WTC11 (cell line): ENCODE data around the gene SLC45A1. TPM values are rescaled to one million over a fixed set of nuclear protein-coding genes. Genes with fewer than 3 reads are reported as not detected.
A peak's percentile ranks its signal among the peaks of the same experiment; 100 is the strongest.

Source experiments
- ATAC-seq: fragments of 200-7000 bp; cut with Tn5 transposase; 2 replicates; pipeline ENCODE4 v1.10.0; 2021; ENCODE audit warnings: mild to moderate bottlenecking, moderate library complexity
- CTCF ChIA-PET: fragments of 300-600 bp; sonication (Branson Sonifier 250); formaldehyde crosslinking; loops from one replicate; lab custom pipeline; 2021; ENCODE audit warnings: antibody characterized with exemption; lab: Charles Lee
- POLR2A ChIA-PET: fragments of 350-600 bp; sonication (Branson Sonifier 250); formaldehyde crosslinking; loops from one replicate; lab custom pipeline; 2021; ENCODE audit warnings: antibody characterized with exemption; lab: Charles Lee
- DNase-seq: peaks from one replicate; pipeline ENCODE4 v3.0.0; 2021; ENCODE audit warnings: low spot score
- H3K27ac Mint-ChIP-seq: 2 replicates; pipeline ENCODE4 v1.8.0; 2021; ENCODE audit warnings: mixed read lengths
- H3K27me3 Mint-ChIP-seq: 2 replicates; pipeline ENCODE4 v1.8.0; 2021; ENCODE audit warnings: low read depth, mild to moderate bottlenecking, moderate library complexity, mixed read lengths
- H3K36me3 Mint-ChIP-seq: 2 replicates; pipeline ENCODE4 v1.8.0; 2021; ENCODE audit warnings: mixed read lengths
- H3K4me1 Mint-ChIP-seq: 2 replicates; pipeline ENCODE4 v1.8.0; 2022; ENCODE audit warnings: mixed read lengths
- H3K4me3 Mint-ChIP-seq: 2 replicates; pipeline ENCODE4 v1.8.0; 2021; ENCODE audit warnings: mild to moderate bottlenecking, moderate library complexity, mixed read lengths
- H3K9me3 Mint-ChIP-seq: 2 replicates; pipeline ENCODE4 v1.8.0; 2021; ENCODE audit warnings: mixed read lengths
- CTCF ChIP-seq: fragments of 200-600 bp; IDR thresholded peaks from 2 replicates; pipeline ENCODE4 v1.8.0; 2022; ENCODE audit warnings: antibody characterized with exemption
- E2F4 ChIP-seq: sonication (generic); formaldehyde crosslinking; IDR thresholded peaks from 2 replicates; pipeline ENCODE4 v1.8.1; 2022; ENCODE audit warnings: low read depth, mild to moderate bottlenecking, moderate library complexity, missing genetic modification reagents, borderline replicate concordance
- ETV6 ChIP-seq: sonication (generic); formaldehyde crosslinking; IDR thresholded peaks from 2 replicates; pipeline ENCODE4 v1.8.1; 2022; ENCODE audit warnings: mild to moderate bottlenecking, missing genetic modification reagents
- FOXP1 ChIP-seq: sonication (generic); formaldehyde crosslinking; IDR thresholded peaks from 2 replicates; pipeline ENCODE4 v1.8.0; 2022; ENCODE audit warnings: missing genetic modification reagents, mild to moderate bottlenecking, moderate library complexity, borderline replicate concordance
- GABPB1 ChIP-seq: sonication (generic); formaldehyde crosslinking; IDR thresholded peaks from 2 replicates; pipeline ENCODE4 v1.8.1; 2023; ENCODE audit warnings: mild to moderate bottlenecking, missing genetic modification reagents
- IRF2 ChIP-seq: sonication (generic); formaldehyde crosslinking; IDR thresholded peaks from 2 replicates; pipeline ENCODE4 v1.8.0; 2022; ENCODE audit warnings: low read depth, missing genetic modification reagents, borderline replicate concordance
- MAX ChIP-seq: sonication (generic); formaldehyde crosslinking; IDR thresholded peaks from 2 replicates; pipeline ENCODE4 v1.8.0; 2022; ENCODE audit warnings: mild to moderate bottlenecking, missing genetic modification reagents
- MLX ChIP-seq: sonication (generic); formaldehyde crosslinking; IDR thresholded peaks from 2 replicates; pipeline ENCODE4 v1.8.1; 2023; ENCODE audit warnings: mild to moderate bottlenecking, missing genetic modification reagents, moderate library complexity
- NFYB ChIP-seq: sonication (generic); formaldehyde crosslinking; conservative IDR thresholded peaks from 2 replicates; pipeline ENCODE4 v1.8.0; 2022; ENCODE audit warnings: low read depth, missing genetic modification reagents
- NR2C2 ChIP-seq: sonication (generic); formaldehyde crosslinking; IDR thresholded peaks from 2 replicates; pipeline ENCODE4 v1.8.0; 2022; ENCODE audit warnings: mild to moderate bottlenecking, missing genetic modification reagents
- PRDM15 ChIP-seq: sonication (generic); formaldehyde crosslinking; IDR thresholded peaks from 2 replicates; pipeline ENCODE4 v1.8.0; 2022; ENCODE audit warnings: missing genetic modification reagents
- ZNF263 ChIP-seq: sonication (generic); formaldehyde crosslinking; IDR thresholded peaks from 2 replicates; pipeline ENCODE4 v1.8.1; 2022; ENCODE audit warnings: low read depth, mild to moderate bottlenecking, moderate library complexity, missing genetic modification reagents
- ZNF512 ChIP-seq: sonication (generic); formaldehyde crosslinking; IDR thresholded peaks from 2 replicates; pipeline ENCODE4 v1.8.1; 2022; ENCODE audit warnings: missing genetic modification reagents, borderline replicate concordance
- ZNF671 ChIP-seq: fragments of 250-450 bp; sonication (Bioruptor Pico); IDR thresholded peaks from 2 replicates; pipeline ENCODE4 v1.8.0; 2021; ENCODE audit warnings: mild to moderate bottlenecking
- total RNA-seq: library from RNA; stranded (reverse); gene quantifications from 3 replicates; pipeline ENCODE4 v1.2.3, GENCODE V29; 2021

Gene SLC45A1
- total RNA-seq, 1 experiment from 2014 or later: 2.3 TPM

GRCh38 chr1:8314346-8315280 lies 3.3 kb upstream of the SLC45A1 start:
- ChIA-PET CTCF (interaction anchor here (0.5 to 6.7 kb wide), 77 partner anchors 9 to 647 kb away, joined by 3 to 271 read pairs (median 4); partner anchors contain the start of genes ERRFI1 and PARK7), POLR2A (interaction anchor here (0.6 to 2.1 kb wide), 5 partner anchors 182 to 339 kb away, joined by 3 to 9 read pairs (median 6); no protein-coding TSS in a partner anchor)
- H3K4me1 Mint-ChIP-seq: peaks cover 43% of the 10 kb centered on the region
- DNase-seq (peak; percentile 86), ATAC-seq (peak; percentile 80)
- peak overlapping the region; percentile 21; the same call in 1 of the 2 replicates for H3K27ac Mint-ChIP-seq
- peak; percentile 44; the same call in 1 of the 2 replicates for TF ChIP-seq FOXP1
- peak; percentile 39; the same call in 1 of the 2 replicates for TF ChIP-seq ETV6 (CRISPR knock-in tag)
- peak; percentile 94 for TF ChIP-seq ZNF263 (CRISPR knock-in tag)
- TF ChIP-seq PRDM15 (CRISPR knock-in tag): 0 out of 2 replicates have a peak, but pooled peaks have one; percentile 33
- no peak for TF ChIP-seq IRF2 (CRISPR knock-in tag)
- no peak for TF ChIP-seq GABPB1 (CRISPR knock-in tag)
- peak; percentile 84 for TF ChIP-seq CTCF
- peaks cover 31% of the 10 kb centered on the region for H3K27me3 Mint-ChIP-seq
- H3K4me3 Mint-ChIP-seq: no peak overlapping the region
- H3K9me3 Mint-ChIP-seq: peaks cover 13% of the 10 kb centered on the region
- peaks cover 7% of the 10 kb centered on the region for H3K36me3 Mint-ChIP-seq

- Mint-ChIP-seq H3K4me3 (no peak overlapping the region), H3K9me3 (peaks cover 10% of the 10 kb centered on the region), H3K27me3 (peaks cover 34% of the 10 kb centered on the region), H3K36me3 (peaks cover 7% of the 10 kb centered on the region), H3K4me1 (peaks cover 43% of the 10 kb centered on the region), H3K27ac (no peak overlapping the region)
- TF ChIP-seq NFYB (CRISPR knock-in tag) (peak; percentile 56), MAX (CRISPR knock-in tag) (0 out of 2 replicates have a peak, but pooled peaks have one; percentile 3), NR2C2 (CRISPR knock-in tag) (no peak)
- ChIA-PET POLR2A (interaction anchor here (0.8 kb wide), 1 partner anchor 36 kb away, joined by 3 read pairs; no protein-coding TSS in a partner anchor), CTCF (interaction anchor here (0.6 to 6.7 kb wide), 32 partner anchors 8 to 689 kb away, joined by 3 to 271 read pairs (median 8); partner anchors contain the start of gene ERRFI1)
- DNase-seq (peak; percentile 28), ATAC-seq (peak; percentile 55)
Observed at GRCh38 chr1:8315573-8316475, 2.1 kb upstream of the SLC45A1 start.

GRCh38 chr1:8318436-8318835 lies 522 bp downstream of the SLC45A1 start:
- POLR2A ChIA-PET: interaction anchor here (0.9 kb wide), 1 partner anchor 288 kb away, joined by 3 read pairs; no protein-coding TSS in a partner anchor
- H3K4me3 Mint-ChIP-seq: peak overlapping the region; percentile 63
- H3K9me3 Mint-ChIP-seq: peaks cover 4% of the 10 kb centered on the region; the same call in 1 of the 2 replicates
- ATAC-seq: 0 out of 2 replicates have a peak, but pooled peaks have one; percentile 2
- H3K36me3 Mint-ChIP-seq: no peaks in the 10 kb centered on the region
- H3K4me1 Mint-ChIP-seq: peaks cover 38% of the 10 kb centered on the region
- CTCF ChIA-PET: interaction anchor here (0.6 to 5.8 kb wide), 5 partner anchors 31 to 410 kb away, joined by 3 to 97 read pairs (median 7); no protein-coding TSS in a partner anchor
- H3K27me3 Mint-ChIP-seq: peaks cover 34% of the 10 kb centered on the region
- no peak overlapping the region for H3K27ac Mint-ChIP-seq
- peak; percentile 22 for DNase-seq
- no peak for TF ChIP-seq ZNF671 (CRISPR knock-in tag)
- TF ChIP-seq ZNF263 (CRISPR knock-in tag): no peak
- TF ChIP-seq E2F4 (CRISPR knock-in tag): no peak
- no peak for TF ChIP-seq ZNF512 (CRISPR knock-in tag)
- no peak for TF ChIP-seq MLX (CRISPR knock-in tag)
